Activated CD8-positive, alpha-beta T cell treated with anti-CD3 and anti-CD28 coated beads for 36 hours (primary cell): ENCODE results near the gene KCNH6. TPM values are rescaled to one million over a fixed set of nuclear protein-coding genes. Genes with fewer than 3 reads are reported as not detected.
A peak's percentile ranks its signal among the peaks of the same experiment; 100 is the strongest.

Experiments used
- ATAC-seq: fragments of 200-7000 bp; cut with Tn5 transposase; one replicate; pipeline ENCODE4 v1.10.0; 2021; ENCODE audit warnings: mild to moderate bottlenecking, moderate library complexity
- CTCF ChIA-PET: fragments of 350-600 bp; sonication (Branson Sonifier 250); formaldehyde crosslinking; loops from one replicate; lab custom pipeline; 2021; ENCODE audit warnings: antibody characterized with exemption; lab: Charles Lee
- POLR2A ChIA-PET: fragments of 350-600 bp; sonication (Branson Sonifier 250); formaldehyde crosslinking; loops from one replicate; lab custom pipeline; 2021; ENCODE audit warnings: antibody characterized with exemption; lab: Charles Lee
- DNase-seq: peaks from one replicate; pipeline ENCODE4 v3.0.0-alpha.2; 2020
- H3K27ac Mint-ChIP-seq: one replicate; pipeline ENCODE4 v1.8.0; 2021; ENCODE audit warnings: mild to moderate bottlenecking, mixed read lengths
- H3K27me3 Mint-ChIP-seq: one replicate; pipeline ENCODE4 v1.8.0; 2021; ENCODE audit warnings: mixed read lengths
- H3K36me3 Mint-ChIP-seq: one replicate; pipeline ENCODE4 v1.8.0; 2021; ENCODE audit warnings: low read depth, mixed read lengths
- H3K4me1 Mint-ChIP-seq: one replicate; pipeline ENCODE4 v1.8.0; 2021; ENCODE audit warnings: low read depth, mixed read lengths
- H3K4me3 Mint-ChIP-seq: one replicate; pipeline ENCODE4 v1.8.0; 2021; ENCODE audit warnings: mild to moderate bottlenecking, moderate library complexity, mixed read lengths
- H3K9me3 Mint-ChIP-seq: one replicate; pipeline ENCODE4 v1.8.0; 2021; ENCODE audit warnings: mixed read lengths
- intact Hi-C: fragments of 100-400 bp; cut with micrococcal nuclease; formaldehyde crosslinking; loops from one replicate; pipeline ENCODE4 v1.10.0; 2022
- total RNA-seq, 2 experiments: library from RNA; stranded (reverse); gene quantifications; one replicate each; pipeline ENCODE4 v1.2.3, GENCODE V29; 2021
- TF ChIP-seq, protein P1 (sequence below): fragments of 200-600 bp; IDR thresholded peaks from one replicate; pipeline ENCODE4 v1.8.0; 2022; ENCODE audit warnings: antibody characterized with exemption, mild to moderate bottlenecking

KCNH6 gene, protein sequence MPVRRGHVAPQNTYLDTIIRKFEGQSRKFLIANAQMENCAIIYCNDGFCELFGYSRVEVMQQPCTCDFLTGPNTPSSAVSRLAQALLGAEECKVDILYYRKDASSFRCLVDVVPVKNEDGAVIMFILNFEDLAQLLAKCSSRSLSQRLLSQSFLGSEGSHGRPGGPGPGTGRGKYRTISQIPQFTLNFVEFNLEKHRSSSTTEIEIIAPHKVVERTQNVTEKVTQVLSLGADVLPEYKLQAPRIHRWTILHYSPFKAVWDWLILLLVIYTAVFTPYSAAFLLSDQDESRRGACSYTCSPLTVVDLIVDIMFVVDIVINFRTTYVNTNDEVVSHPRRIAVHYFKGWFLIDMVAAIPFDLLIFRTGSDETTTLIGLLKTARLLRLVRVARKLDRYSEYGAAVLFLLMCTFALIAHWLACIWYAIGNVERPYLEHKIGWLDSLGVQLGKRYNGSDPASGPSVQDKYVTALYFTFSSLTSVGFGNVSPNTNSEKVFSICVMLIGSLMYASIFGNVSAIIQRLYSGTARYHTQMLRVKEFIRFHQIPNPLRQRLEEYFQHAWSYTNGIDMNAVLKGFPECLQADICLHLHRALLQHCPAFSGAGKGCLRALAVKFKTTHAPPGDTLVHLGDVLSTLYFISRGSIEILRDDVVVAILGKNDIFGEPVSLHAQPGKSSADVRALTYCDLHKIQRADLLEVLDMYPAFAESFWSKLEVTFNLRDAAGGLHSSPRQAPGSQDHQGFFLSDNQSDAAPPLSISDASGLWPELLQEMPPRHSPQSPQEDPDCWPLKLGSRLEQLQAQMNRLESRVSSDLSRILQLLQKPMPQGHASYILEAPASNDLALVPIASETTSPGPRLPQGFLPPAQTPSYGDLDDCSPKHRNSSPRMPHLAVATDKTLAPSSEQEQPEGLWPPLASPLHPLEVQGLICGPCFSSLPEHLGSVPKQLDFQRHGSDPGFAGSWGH
- not detected for total RNA-seq

DNA sequence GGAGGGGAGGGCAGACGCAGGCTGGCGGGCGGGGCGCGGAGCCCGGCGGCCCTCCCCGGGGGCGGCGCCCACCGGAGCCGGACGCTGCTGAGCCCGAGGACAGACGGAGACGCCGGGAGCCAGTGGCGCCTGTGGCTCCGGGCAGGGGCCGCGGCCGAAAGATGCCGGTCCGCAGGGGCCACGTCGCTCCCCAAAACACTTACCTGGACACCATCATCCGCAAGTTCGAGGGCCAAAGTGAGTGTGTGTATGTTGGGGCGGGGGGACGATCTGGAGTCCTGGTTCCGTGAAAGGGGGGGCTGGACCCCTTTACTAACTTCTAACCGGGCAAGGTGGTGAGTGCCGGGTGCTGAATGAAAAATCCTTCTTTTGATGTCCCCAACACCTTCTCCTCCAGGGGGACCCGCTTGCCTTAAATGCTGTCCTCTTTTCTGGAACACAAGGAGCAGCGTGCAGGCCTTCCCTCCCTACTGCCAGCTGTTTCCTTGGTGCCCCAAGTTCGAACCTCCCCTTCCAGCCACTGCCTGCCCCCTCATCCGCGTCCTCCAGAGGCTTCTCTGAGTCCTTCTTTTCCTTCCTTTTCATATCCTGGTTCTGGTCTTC lies at the start of gene KCNH6:
Gene KCNH6 (plus strand): TSS at position 106 of the 603 bp plus-strand sequence. CDS start 56 bp downstream, at position 162.
- intact Hi-C loops, result no loop called here
- H3K9me3 Mint-ChIP-seq, result no peaks in the 10 kb centered on the region
- DNase-seq (no peak), ATAC-seq (no peak)
- no peaks in the 10 kb centered on the region for H3K36me3 Mint-ChIP-seq
- H3K27me3 Mint-ChIP-seq, result peaks cover 19% of the 10 kb centered on the region
- peaks cover 6% of the 10 kb centered on the region for H3K4me1 Mint-ChIP-seq
- POLR2A ChIA-PET, result interaction anchor here (1.0 kb wide), 1 partner anchor 19 kb away, joined by 3 read pairs; no protein-coding TSS in a partner anchor
- no peak within 1 kb of the TSS for H3K4me3 Mint-ChIP-seq
- H3K27ac Mint-ChIP-seq, result no peak within 1 kb of the TSS
- TF ChIP-seq, protein P1, sequence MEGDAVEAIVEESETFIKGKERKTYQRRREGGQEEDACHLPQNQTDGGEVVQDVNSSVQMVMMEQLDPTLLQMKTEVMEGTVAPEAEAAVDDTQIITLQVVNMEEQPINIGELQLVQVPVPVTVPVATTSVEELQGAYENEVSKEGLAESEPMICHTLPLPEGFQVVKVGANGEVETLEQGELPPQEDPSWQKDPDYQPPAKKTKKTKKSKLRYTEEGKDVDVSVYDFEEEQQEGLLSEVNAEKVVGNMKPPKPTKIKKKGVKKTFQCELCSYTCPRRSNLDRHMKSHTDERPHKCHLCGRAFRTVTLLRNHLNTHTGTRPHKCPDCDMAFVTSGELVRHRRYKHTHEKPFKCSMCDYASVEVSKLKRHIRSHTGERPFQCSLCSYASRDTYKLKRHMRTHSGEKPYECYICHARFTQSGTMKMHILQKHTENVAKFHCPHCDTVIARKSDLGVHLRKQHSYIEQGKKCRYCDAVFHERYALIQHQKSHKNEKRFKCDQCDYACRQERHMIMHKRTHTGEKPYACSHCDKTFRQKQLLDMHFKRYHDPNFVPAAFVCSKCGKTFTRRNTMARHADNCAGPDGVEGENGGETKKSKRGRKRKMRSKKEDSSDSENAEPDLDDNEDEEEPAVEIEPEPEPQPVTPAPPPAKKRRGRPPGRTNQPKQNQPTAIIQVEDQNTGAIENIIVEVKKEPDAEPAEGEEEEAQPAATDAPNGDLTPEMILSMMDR, result no peak
- CTCF ChIA-PET, result interaction anchor here (1.5 kb wide), 1 partner anchor 98 kb away, joined by 3 read pairs; no protein-coding TSS in a partner anchor

DNA sequence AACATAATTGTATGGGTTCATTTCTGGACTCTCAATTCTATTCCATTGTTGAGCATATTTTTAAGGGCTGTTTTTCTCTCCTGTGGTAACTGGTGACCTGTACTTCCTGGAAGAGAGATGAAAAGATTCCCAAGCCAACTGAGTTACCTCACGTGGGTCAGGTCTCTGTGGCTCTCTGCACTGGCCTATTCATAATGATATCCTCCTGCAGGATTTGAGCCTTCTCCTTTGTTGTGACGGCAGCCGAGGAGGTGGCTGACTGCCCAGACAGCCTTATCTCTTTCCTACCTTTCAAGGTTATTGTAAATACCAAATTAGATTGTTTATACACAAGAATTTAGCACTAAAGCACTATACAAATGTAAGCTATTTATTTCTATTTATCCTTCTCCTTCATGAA lies 49.0 kb upstream of the KCNH6 start:
- ATAC-seq (no peak), DNase-seq (no peak)
- intact Hi-C loops, result no loop called here
- ChIA-PET POLR2A (interaction anchor here (0.7 kb wide), 1 partner anchor 10 kb away, joined by 3 read pairs; no protein-coding TSS in a partner anchor), CTCF (interaction anchor here (2.8 kb wide), 1 partner anchor 48 kb away, joined by 12 read pairs; no protein-coding TSS in a partner anchor)
- no peaks in the 10 kb centered on the region for H3K9me3 Mint-ChIP-seq
- peaks cover 10% of the 10 kb centered on the region for H3K4me1 Mint-ChIP-seq
- H3K27me3 Mint-ChIP-seq, result peaks cover 32% of the 10 kb centered on the region
- H3K27ac Mint-ChIP-seq, result no peak overlapping the region
- H3K36me3 Mint-ChIP-seq, result no peaks in the 10 kb centered on the region
- TF ChIP-seq, protein P1, result no peak
- no peak overlapping the region for H3K4me3 Mint-ChIP-seq

DNA sequence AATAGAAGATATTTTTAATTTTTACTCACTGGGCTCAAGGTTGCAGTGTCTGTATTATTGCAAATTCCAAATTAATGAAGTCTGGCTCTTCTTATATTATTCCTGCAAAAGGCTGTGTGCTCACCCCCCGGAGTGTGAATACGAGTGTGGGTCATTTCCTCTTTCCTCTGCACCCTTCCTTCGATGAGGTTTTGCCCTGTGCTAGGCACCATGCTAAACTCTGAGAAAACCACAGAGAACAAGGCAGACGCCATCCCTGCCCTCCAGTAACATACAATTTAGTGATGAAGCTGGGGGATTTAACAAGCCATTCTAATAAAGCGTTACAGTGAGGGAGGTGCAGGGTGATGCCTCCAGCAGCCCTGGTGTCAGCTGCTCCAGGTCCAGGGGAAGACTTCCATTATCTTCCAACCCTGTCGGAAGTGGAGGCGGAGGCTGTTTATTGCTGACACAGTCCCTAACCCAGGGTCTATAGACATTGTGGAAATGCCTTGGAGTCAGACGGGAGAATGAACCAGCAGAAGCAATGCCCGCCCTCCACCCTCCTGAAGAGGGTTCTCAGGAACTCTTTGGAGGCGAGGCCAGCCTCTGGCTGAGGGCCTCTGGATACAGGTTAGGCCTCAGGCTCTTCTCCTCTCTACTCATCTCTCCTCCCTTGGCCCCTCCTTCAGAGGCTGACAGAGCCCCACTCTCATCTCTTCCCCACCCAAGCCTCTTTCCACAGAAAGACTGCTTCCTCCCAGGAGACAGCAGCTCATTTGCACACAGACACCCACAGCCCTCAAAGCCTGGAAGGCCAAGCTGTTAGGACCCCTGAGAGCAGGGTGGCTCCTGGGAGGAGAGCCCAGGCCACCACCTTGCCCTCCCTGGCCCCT lies 48.3 kb upstream of the KCNH6 start:
- ATAC-seq (no peak), DNase-seq (no peak)
- POLR2A ChIA-PET, result interaction anchor here (0.6 to 0.7 kb wide), 3 partner anchors 11 to 274 kb away, joined by 3 to 4 read pairs (median 3); no protein-coding TSS in a partner anchor
- Mint-ChIP-seq H3K4me3 (peak overlapping the region; percentile 15), H3K27me3 (peaks cover 32% of the 10 kb centered on the region), H3K27ac (no peak overlapping the region), H3K4me1 (peaks cover 10% of the 10 kb centered on the region), H3K9me3 (no peaks in the 10 kb centered on the region), H3K36me3 (no peaks in the 10 kb centered on the region)
- CTCF ChIA-PET, result interaction anchor here (2.8 kb wide), 1 partner anchor 49 kb away, joined by 12 read pairs; no protein-coding TSS in a partner anchor
- intact Hi-C loops, result no loop called here
- TF ChIP-seq, protein P1, result no peak
